ENCODE data around the gene C4orf50.

The C4orf50 gene

GRCh38 chr4:5852523-5853202 is 165.6 kb downstream of the C4orf50 start:
- CTCF ChIA-PET = no interaction called here
- H3K4me3 ChIP-seq (ENCODE audit: low read depth, low read length) = no peak overlapping the region
- DNase-seq (ENCODE audit: low read depth, low spot score) = no peak
- no peak for TF ChIP-seq CTCF (IDR thresholded peaks at IDR 0.05; ENCODE audit: insufficient read depth, low read length, missing control alignments)
- POLR2A ChIA-PET = no interaction called here

- no peak overlapping the region for H3K4me3 ChIP-seq (ENCODE audit: low read depth, low read length)
- ChIA-PET POLR2A (no interaction called here), CTCF (no interaction called here)
- no peak for TF ChIP-seq CTCF (IDR thresholded peaks at IDR 0.05; ENCODE audit: insufficient read depth, low read length, missing control alignments)
- no peak for DNase-seq (ENCODE audit: low read depth, low spot score)
These were observed 166.5 kb downstream of the C4orf50 start for GRCh38 chr4:5851637-5852301.

Data from AG04449 (cell line).